Activated T-helper 17 cell treated with anti-CD3 and anti-CD28 coated beads, Interleukin-2, amount 50 U/mL, for 72 hours (primary cell): ENCODE results near the gene HDAC5. TPM values are rescaled to one million over a fixed set of nuclear protein-coding genes. Genes with fewer than 3 reads are reported as not detected.
"Not testable (repeated sequence)": the region's sequence is repeated elsewhere in the genome, so short reads cannot be mapped to it uniquely, and the experiment has no call there.

Source experiments
- ATAC-seq: fragments of 150-1000 bp; cut with Tn5 transposase; replicated peaks from 2 replicates; pipeline ENCODE4 v1.10.0; 2021; ENCODE audit warnings: mild to moderate bottlenecking, moderate library complexity
- H3K27ac Mint-ChIP-seq: one replicate; pipeline ENCODE4 v1.8.0; 2022; ENCODE audit warnings: mixed read lengths
- H3K27me3 Mint-ChIP-seq: one replicate; pipeline ENCODE4 v1.8.0; 2022; ENCODE audit warnings: mixed read lengths
- H3K36me3 Mint-ChIP-seq: one replicate; pipeline ENCODE4 v1.8.0; 2022; ENCODE audit warnings: low read depth, mild to moderate bottlenecking, mixed read lengths
- H3K4me1 Mint-ChIP-seq: one replicate; pipeline ENCODE4 v1.8.0; 2022; ENCODE audit warnings: mixed read lengths
- H3K4me3 Mint-ChIP-seq: one replicate; pipeline ENCODE4 v1.8.0; 2022; ENCODE audit warnings: mild to moderate bottlenecking, mixed read lengths
- H3K9me3 Mint-ChIP-seq: one replicate; pipeline ENCODE4 v1.8.0; 2022; ENCODE audit warnings: mixed read lengths
- total RNA-seq, 2 donors: library from RNA; stranded (reverse); gene quantifications; one replicate each; pipeline ENCODE4 v1.2.3, GENCODE V29; 2022

The HDAC5 gene
- total RNA-seq, 2 donors from 2014 or later, result 11.0 to 45.4 TPM

- Mint-ChIP-seq H3K36me3 (peaks cover 68% of the 10 kb centered on the region), H3K4me3 (peak overlapping the region; percentile 50), H3K9me3 (no peaks in the 10 kb centered on the region), H3K4me1 (peaks cover 26% of the 10 kb centered on the region), H3K27ac (peak overlapping the region; percentile 66), H3K27me3 (no peaks in the 10 kb centered on the region)
- ATAC-seq, result no peak
These were observed 59.5 kb downstream of the HDAC5 start for GRCh38 chr17:44063704-44064639.

- Mint-ChIP-seq H3K4me1 (peaks cover 22% of the 10 kb centered on the region), H3K4me3 (peak overlapping the region; percentile 50), H3K27me3 (no peaks in the 10 kb centered on the region), H3K36me3 (peaks cover 79% of the 10 kb centered on the region), H3K9me3 (no peaks in the 10 kb centered on the region), H3K27ac (no peak overlapping the region)
- ATAC-seq, result no peak
These were observed 60.6 kb downstream of the HDAC5 start for GRCh38 chr17:44062871-44063270.

GRCh38 chr17:44061446-44061845 is 62.0 kb downstream of the HDAC5 start:
- H3K27me3 Mint-ChIP-seq, result no peaks in the 10 kb centered on the region
- no peak for ATAC-seq

GRCh38 chr17:44059101-44059892 is 64.1 kb downstream of the HDAC5 start:
- Mint-ChIP-seq H3K27ac (no peak overlapping the region), H3K4me3 (no peak overlapping the region), H3K9me3 (no peaks in the 10 kb centered on the region), H3K27me3 (no peaks in the 10 kb centered on the region), H3K36me3 (peaks cover 93% of the 10 kb centered on the region), H3K4me1 (peaks cover 15% of the 10 kb centered on the region)
- ATAC-seq, result no peak

More at GRCh38 chr17:44061446-44061845, 62.0 kb downstream of the HDAC5 start:
- H3K4me1 Mint-ChIP-seq, result peaks cover 22% of the 10 kb centered on the region
- H3K4me3 Mint-ChIP-seq, result no peak overlapping the region
- peaks cover 89% of the 10 kb centered on the region for H3K36me3 Mint-ChIP-seq
- H3K9me3 Mint-ChIP-seq, result no peaks in the 10 kb centered on the region
- H3K27ac Mint-ChIP-seq, result no peak overlapping the region

- Mint-ChIP-seq H3K27me3 (no peaks in the 10 kb centered on the region), H3K27ac (no peak overlapping the region)
These were observed 70.1 kb downstream of the HDAC5 start for GRCh38 chr17:44053125-44053872.

GRCh38 chr17:44049294-44050060 is 74.0 kb downstream of the HDAC5 start:
- no peaks in the 10 kb centered on the region for H3K9me3 Mint-ChIP-seq
- no peaks in the 10 kb centered on the region for H3K27me3 Mint-ChIP-seq
- H3K4me3 Mint-ChIP-seq, result no peak overlapping the region
- no peak overlapping the region for H3K27ac Mint-ChIP-seq
- peaks cover 9% of the 10 kb centered on the region for H3K4me1 Mint-ChIP-seq
- ATAC-seq, result no peak
- H3K36me3 Mint-ChIP-seq, result peaks cover 88% of the 10 kb centered on the region

More at GRCh38 chr17:44053125-44053872, 70.1 kb downstream of the HDAC5 start:
- Mint-ChIP-seq H3K4me3 (no peak overlapping the region), H3K4me1 (peaks cover 9% of the 10 kb centered on the region), H3K9me3 (no peaks in the 10 kb centered on the region), H3K36me3 (peaks cover 92% of the 10 kb centered on the region)
- ATAC-seq, result no peak

GRCh38 chr17:44046893-44047292 is 76.5 kb downstream of the HDAC5 start:
- H3K9me3 Mint-ChIP-seq, H3K27me3 Mint-ChIP-seq, H3K4me3 Mint-ChIP-seq, H3K27ac Mint-ChIP-seq, ATAC-seq, H3K4me1 Mint-ChIP-seq: not testable (repeated sequence)
- H3K36me3 Mint-ChIP-seq, result peaks cover 81% of the 10 kb centered on the region

GRCh38 chr17:44045486-44045885 is 78.0 kb downstream of the HDAC5 start:
- Mint-ChIP-seq H3K27me3 (no peaks in the 10 kb centered on the region), H3K4me3 (no peak overlapping the region), H3K36me3 (peaks cover 80% of the 10 kb centered on the region), H3K9me3 (no peaks in the 10 kb centered on the region), H3K4me1 (peaks cover 8% of the 10 kb centered on the region), H3K27ac (no peak overlapping the region)
- ATAC-seq, result no peak

- Mint-ChIP-seq H3K27ac (no peak overlapping the region), H3K9me3 (no peaks in the 10 kb centered on the region), H3K27me3 (no peaks in the 10 kb centered on the region), H3K36me3 (peaks cover 78% of the 10 kb centered on the region), H3K4me3 (no peak overlapping the region), H3K4me1 (peaks cover 11% of the 10 kb centered on the region)
- ATAC-seq, result no peak
These were observed 79.4 kb downstream of the HDAC5 start for GRCh38 chr17:44044071-44044470.

- ATAC-seq, result no peak
- Mint-ChIP-seq H3K4me1 (peaks cover 11% of the 10 kb centered on the region), H3K27ac (no peak overlapping the region), H3K36me3 (peaks cover 78% of the 10 kb centered on the region), H3K9me3 (no peaks in the 10 kb centered on the region), H3K4me3 (no peak overlapping the region), H3K27me3 (no peaks in the 10 kb centered on the region)
These were observed 80.2 kb downstream of the HDAC5 start for GRCh38 chr17:44043272-44043696.

- no peak for ATAC-seq
- H3K27ac Mint-ChIP-seq, result peak overlapping the region; percentile 30
- H3K4me1 Mint-ChIP-seq, result peaks cover 11% of the 10 kb centered on the region
- no peaks in the 10 kb centered on the region for H3K27me3 Mint-ChIP-seq
- H3K4me3 Mint-ChIP-seq, result no peak overlapping the region
- no peaks in the 10 kb centered on the region for H3K9me3 Mint-ChIP-seq
- H3K36me3 Mint-ChIP-seq, result peaks cover 80% of the 10 kb centered on the region
These were observed 83.4 kb downstream of the HDAC5 start for GRCh38 chr17:44039829-44040635.

GRCh38 chr17:44038604-44039011 is 84.8 kb downstream of the HDAC5 start:
- Mint-ChIP-seq H3K4me3 (no peak overlapping the region), H3K27me3 (no peaks in the 10 kb centered on the region), H3K27ac (no peak overlapping the region), H3K9me3 (no peaks in the 10 kb centered on the region), H3K36me3 (peaks cover 77% of the 10 kb centered on the region), H3K4me1 (peaks cover 18% of the 10 kb centered on the region)
- ATAC-seq, result no peak

GRCh38 chr17:44037471-44037870 is 86.0 kb downstream of the HDAC5 start:
- no peak for ATAC-seq
- H3K4me3 Mint-ChIP-seq, result no peak overlapping the region
- H3K27me3 Mint-ChIP-seq, result no peaks in the 10 kb centered on the region

More at GRCh38 chr17:44037471-44037870, 86.0 kb downstream of the HDAC5 start:
- H3K4me1 Mint-ChIP-seq, result peaks cover 18% of the 10 kb centered on the region
- H3K27ac Mint-ChIP-seq, result peak overlapping the region; percentile 26
- peaks cover 77% of the 10 kb centered on the region for H3K36me3 Mint-ChIP-seq
- H3K9me3 Mint-ChIP-seq, result no peaks in the 10 kb centered on the region
